ENCODE measurements around the gene DPAGT1. TPM values are rescaled to one million over a fixed set of nuclear protein-coding genes. Genes with fewer than 3 reads are reported as not detected.

DPAGT1 gene
- total RNA-seq, 1 donor from 2014 or later: 44.4 TPM

DNA sequence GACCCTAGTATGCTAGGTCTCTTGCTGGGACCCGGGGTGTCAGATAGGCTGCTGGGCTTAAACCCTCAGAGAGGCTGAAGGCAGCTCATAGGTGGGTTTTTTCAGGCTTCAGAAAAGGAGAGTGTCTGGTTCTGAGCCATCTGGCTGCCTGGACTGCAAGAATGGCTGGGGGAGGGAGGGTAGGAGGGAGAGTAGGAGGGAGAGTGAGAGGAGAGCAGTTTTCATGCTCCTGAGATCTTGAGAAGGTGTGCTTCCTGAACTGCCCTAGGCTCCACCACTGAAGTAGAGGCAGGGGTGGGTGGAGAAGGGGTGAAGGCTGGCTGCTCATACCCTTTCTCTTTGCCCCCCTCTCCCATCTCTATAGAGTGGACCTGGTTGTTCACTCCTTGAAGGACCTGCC lies 12.3 kb downstream of the DPAGT1 start:
- TF ChIP-seq, protein P1, sequence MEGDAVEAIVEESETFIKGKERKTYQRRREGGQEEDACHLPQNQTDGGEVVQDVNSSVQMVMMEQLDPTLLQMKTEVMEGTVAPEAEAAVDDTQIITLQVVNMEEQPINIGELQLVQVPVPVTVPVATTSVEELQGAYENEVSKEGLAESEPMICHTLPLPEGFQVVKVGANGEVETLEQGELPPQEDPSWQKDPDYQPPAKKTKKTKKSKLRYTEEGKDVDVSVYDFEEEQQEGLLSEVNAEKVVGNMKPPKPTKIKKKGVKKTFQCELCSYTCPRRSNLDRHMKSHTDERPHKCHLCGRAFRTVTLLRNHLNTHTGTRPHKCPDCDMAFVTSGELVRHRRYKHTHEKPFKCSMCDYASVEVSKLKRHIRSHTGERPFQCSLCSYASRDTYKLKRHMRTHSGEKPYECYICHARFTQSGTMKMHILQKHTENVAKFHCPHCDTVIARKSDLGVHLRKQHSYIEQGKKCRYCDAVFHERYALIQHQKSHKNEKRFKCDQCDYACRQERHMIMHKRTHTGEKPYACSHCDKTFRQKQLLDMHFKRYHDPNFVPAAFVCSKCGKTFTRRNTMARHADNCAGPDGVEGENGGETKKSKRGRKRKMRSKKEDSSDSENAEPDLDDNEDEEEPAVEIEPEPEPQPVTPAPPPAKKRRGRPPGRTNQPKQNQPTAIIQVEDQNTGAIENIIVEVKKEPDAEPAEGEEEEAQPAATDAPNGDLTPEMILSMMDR (IDR thresholded peaks at IDR 0.05): no peak
- no peak for DNase-seq (ENCODE audit: extremely low spot score, unreplicated experiment)
- H3K4me1 Mint-ChIP-seq (ENCODE audit: unreplicated experiment): peaks cover 38% of the 10 kb centered on the region
- no peak overlapping the region for H3K27ac Mint-ChIP-seq (ENCODE audit: unreplicated experiment)
- no peaks in the 10 kb centered on the region for H3K9me3 Mint-ChIP-seq (ENCODE audit: unreplicated experiment)
- no peak overlapping the region for H3K4me3 Mint-ChIP-seq (ENCODE audit: unreplicated experiment)
- no peaks in the 10 kb centered on the region for H3K27me3 Mint-ChIP-seq (ENCODE audit: unreplicated experiment)
- no peaks in the 10 kb centered on the region for H3K36me3 Mint-ChIP-seq (ENCODE audit: unreplicated experiment)

DNA sequence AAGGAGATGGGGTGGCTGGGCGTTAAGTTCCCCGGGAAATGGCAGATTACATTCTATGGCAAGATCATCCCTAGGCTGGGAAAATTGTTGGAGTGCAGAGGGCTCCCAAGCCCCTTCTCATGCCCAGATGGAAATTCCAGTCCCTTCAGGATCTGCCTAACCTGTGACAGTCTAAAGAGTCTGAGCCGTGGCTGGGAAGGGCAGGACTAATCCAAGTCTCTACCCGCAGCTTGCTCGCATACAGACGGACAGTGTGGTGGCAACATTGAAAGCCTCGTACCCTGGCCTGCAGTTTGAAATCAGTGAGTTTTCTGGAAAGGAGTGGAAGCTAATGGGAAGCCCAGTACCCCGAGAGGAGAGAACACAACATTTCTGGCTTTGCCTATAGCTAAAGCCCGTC lies 13.2 kb downstream of the DPAGT1 start:
- no peak overlapping the region for H3K4me3 Mint-ChIP-seq (ENCODE audit: unreplicated experiment)

DNA sequence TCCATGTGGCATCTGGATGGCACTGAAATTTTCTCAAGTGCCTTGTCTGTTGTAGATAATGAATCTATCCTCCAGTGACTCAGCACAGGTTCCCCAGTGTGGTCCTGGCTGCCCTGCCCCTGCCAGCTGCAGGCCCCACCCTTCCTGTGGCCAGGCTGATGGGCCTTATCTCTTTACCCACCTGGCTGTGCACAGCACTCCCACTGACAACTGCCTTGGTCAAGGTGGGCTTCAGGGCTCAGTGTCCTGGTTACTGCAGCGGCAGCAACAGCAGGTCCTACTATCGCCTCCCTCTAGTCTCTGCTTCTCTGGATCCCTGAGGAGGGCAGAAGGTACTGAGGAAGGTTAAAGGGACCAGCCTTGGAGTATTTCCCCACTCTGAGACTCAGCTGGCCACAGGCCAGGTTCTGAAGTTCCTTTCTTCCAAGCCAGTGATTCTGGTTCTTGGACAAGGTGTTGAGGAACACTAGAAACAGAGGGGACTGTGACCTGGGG lies 13.9 kb downstream of the DPAGT1 start:
- no peak for DNase-seq (ENCODE audit: extremely low spot score, unreplicated experiment)
- TF ChIP-seq, protein P1 (IDR thresholded peaks at IDR 0.05): no peak
- no peaks in the 10 kb centered on the region for H3K27me3 Mint-ChIP-seq (ENCODE audit: unreplicated experiment)
- no peaks in the 10 kb centered on the region for H3K36me3 Mint-ChIP-seq (ENCODE audit: unreplicated experiment)
- no peak overlapping the region for H3K4me3 Mint-ChIP-seq (ENCODE audit: unreplicated experiment)
- no peaks in the 10 kb centered on the region for H3K9me3 Mint-ChIP-seq (ENCODE audit: unreplicated experiment)
- H3K27ac Mint-ChIP-seq (ENCODE audit: unreplicated experiment): no peak overlapping the region
- peaks cover 27% of the 10 kb centered on the region for H3K4me1 Mint-ChIP-seq (ENCODE audit: unreplicated experiment)

More for the DNA sequence above, 13.2 kb downstream of the DPAGT1 start:
- peak overlapping the region; percentile 4 for H3K27ac Mint-ChIP-seq (ENCODE audit: unreplicated experiment)
- no peak for DNase-seq (ENCODE audit: extremely low spot score, unreplicated experiment)
- no peaks in the 10 kb centered on the region for H3K27me3 Mint-ChIP-seq (ENCODE audit: unreplicated experiment)
- no peaks in the 10 kb centered on the region for H3K9me3 Mint-ChIP-seq (ENCODE audit: unreplicated experiment)
- TF ChIP-seq, protein P1 (IDR thresholded peaks at IDR 0.05): no peak
- no peaks in the 10 kb centered on the region for H3K36me3 Mint-ChIP-seq (ENCODE audit: unreplicated experiment)
- peaks cover 32% of the 10 kb centered on the region for H3K4me1 Mint-ChIP-seq (ENCODE audit: unreplicated experiment)

DNA sequence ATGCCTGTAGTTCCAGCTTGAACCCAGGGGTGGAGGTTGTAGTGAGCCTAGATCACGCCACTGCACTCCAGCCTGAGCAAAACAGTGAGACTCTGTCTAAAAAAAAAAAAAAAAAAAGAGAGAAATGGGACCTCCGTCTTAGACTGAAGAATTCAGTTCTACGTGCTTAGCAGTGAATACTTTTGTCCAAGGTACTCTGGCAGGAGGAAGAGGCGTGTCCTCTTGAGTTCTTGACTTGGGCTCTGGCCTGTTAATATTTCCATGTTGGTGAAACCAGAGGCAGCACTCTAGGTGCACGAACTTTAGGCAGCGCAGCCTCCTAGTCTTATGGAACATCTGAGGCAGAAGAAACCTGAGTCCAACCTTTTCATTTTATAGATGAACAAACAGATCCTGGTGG lies 14.5 kb downstream of the DPAGT1 start:
- no peak for DNase-seq (ENCODE audit: extremely low spot score, unreplicated experiment)
- no peak overlapping the region for H3K27ac Mint-ChIP-seq (ENCODE audit: unreplicated experiment)

DNA sequence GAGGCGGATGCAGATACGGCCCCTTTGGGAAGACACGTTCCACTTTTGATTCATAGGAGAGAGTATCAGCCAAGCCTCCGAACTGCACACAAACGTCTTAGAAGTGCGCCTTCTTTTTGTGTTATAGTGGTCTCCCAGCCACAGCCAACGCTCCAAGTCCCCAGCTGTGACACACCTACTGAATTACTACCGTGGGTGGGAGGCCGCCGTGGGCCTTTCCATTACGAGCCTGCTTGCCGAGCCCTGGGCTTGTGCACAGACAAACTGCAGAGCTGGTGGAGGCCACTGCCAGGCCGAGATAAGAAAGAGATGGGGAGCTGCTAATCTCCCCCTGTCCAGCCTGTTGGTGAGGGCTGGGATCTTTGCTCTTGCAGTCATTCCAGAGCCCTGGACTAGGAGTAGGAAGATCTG lies 16.2 kb downstream of the DPAGT1 start:
- Mint-ChIP-seq H3K4me1 (ENCODE audit: unreplicated experiment) (peaks cover 14% of the 10 kb centered on the region), H3K36me3 (ENCODE audit: unreplicated experiment) (peaks cover 16% of the 10 kb centered on the region), H3K27ac (ENCODE audit: unreplicated experiment) (peak overlapping the region; percentile 96), H3K27me3 (ENCODE audit: unreplicated experiment) (no peaks in the 10 kb centered on the region), H3K9me3 (ENCODE audit: unreplicated experiment) (no peaks in the 10 kb centered on the region), H3K4me3 (ENCODE audit: unreplicated experiment) (peak overlapping the region; percentile 92)
- DNase-seq (ENCODE audit: extremely low spot score, unreplicated experiment): no peak
- TF ChIP-seq, protein P1 (IDR thresholded peaks at IDR 0.05): no peak

More for the DNA sequence above, 14.5 kb downstream of the DPAGT1 start:
- TF ChIP-seq, protein P1 (IDR thresholded peaks at IDR 0.05): no peak
- H3K36me3 Mint-ChIP-seq (ENCODE audit: unreplicated experiment): peaks cover 4% of the 10 kb centered on the region
- peaks cover 20% of the 10 kb centered on the region for H3K4me1 Mint-ChIP-seq (ENCODE audit: unreplicated experiment)
- H3K4me3 Mint-ChIP-seq (ENCODE audit: unreplicated experiment): peak overlapping the region; percentile 26
- no peaks in the 10 kb centered on the region for H3K27me3 Mint-ChIP-seq (ENCODE audit: unreplicated experiment)
- no peaks in the 10 kb centered on the region for H3K9me3 Mint-ChIP-seq (ENCODE audit: unreplicated experiment)
